ENCODE results near the gene SEMA4A. TPM values are rescaled to one million over a fixed set of nuclear protein-coding genes. Genes with fewer than 3 reads are reported as not detected.

Gene SEMA4A
- total and polyA plus RNA-seq, 9 of the 15 experiments (the other 6 are each of a cell fraction or from before 2014, with no cell fraction given) = 0.04 to 1.7 (median 0.45) TPM

GRCh38 chr1:156144742-156145141 is 8.6 kb upstream of the SEMA4A start:
- Histone ChIP-seq H2AFZ (ENCODE audit: low read depth, low read length) (no peak overlapping the region), H3K4me1 (replicated peaks in 1 of 2; ENCODE audit: control insufficient read depth in 2 of 2, insufficient read depth in 2 of 2, low read length in 2 of 2) (peaks cover 5 to 14% of the 10 kb centered on the region in 2 experiments; a peak in 4 of 5 replicates), H3K27me3 (ENCODE audit: control insufficient read depth in 2 of 2, insufficient read depth in 2 of 2, low read length in 2 of 2) (no peaks in the 10 kb centered on the region), H3K36me3 (ENCODE audit: control insufficient read depth, insufficient read depth, low read length) (peaks cover under 1% of the 10 kb centered on the region; the same call in 1 of the 3 replicates), H3K27ac (ENCODE audit: extremely low read depth, low read depth, low read length) (no peak overlapping the region), H3K4me3 (no peak overlapping the region), H4K20me1 (replicated peaks; ENCODE audit: control insufficient read depth, insufficient read depth, low read length) (0 out of 2 replicates have a peak, but pooled peaks cover 5% of the 10 kb centered on the region), H3K4me2 (ENCODE audit: insufficient read depth, low read length) (no peak overlapping the region), H3K9ac (ENCODE audit: insufficient read depth in 1 of 2, low read depth in 2 of 2, low read length in 2 of 2) (no peak overlapping the region), H3K9me1 (ENCODE audit: control insufficient read depth, insufficient read depth, low read length) (no peaks in the 10 kb centered on the region), H3K9me3 (replicated peaks; ENCODE audit: control insufficient read depth, insufficient read depth, low read depth, low read length) (no peaks in the 10 kb centered on the region), H3K79me2 (ENCODE audit: control insufficient read depth, insufficient read depth, low read length) (no peaks in the 10 kb centered on the region)
- WGBS (ENCODE audit: insufficient coverage, low coverage, missing lambda C conversion rate) = 20% methylated on average over 5 of the region's 5 CpGs
- ChIA-PET POLR2A (interaction anchor here (0.6 kb wide), 1 partner anchor 102 kb away, joined by 3 read pairs; no protein-coding TSS in a partner anchor), CTCF (ENCODE audit: low intra/inter-chr PET ratio) (interaction anchor here (2.8 kb wide), 1 partner anchor 81 kb away, joined by 44 read pairs; no protein-coding TSS in a partner anchor)
- FAIRE-seq (no peak), DNase-seq (ENCODE audit: extremely low read depth in 1 of 4, low spot score in 3 of 4) (no peak), ATAC-seq (no peak)
- in situ Hi-C loops (cut with MboI) = loop anchor here (5.0 kb wide), 1 partner anchor 88 kb away; no protein-coding TSS in a partner anchor
- TF ChIP-seq FOXK2 (conservative IDR thresholded peaks at IDR 0.05 in 1 of 2, IDR thresholded peaks at IDR 0.05 in 1 of 2; ENCODE audit: low read depth in 2 of 2) (no peak), TSHZ1 (CRISPR knock-in tag; IDR thresholded peaks at IDR 0.05) (no peak), FOS (IDR thresholded peaks at IDR 0.05; ENCODE audit: extremely low read depth, insufficient read length) (no peak), HNRNPL (IDR thresholded peaks at IDR 0.05; ENCODE audit: low read depth, low read length) (no peak)
- no TSS peak for BruUV-seq (replicated peaks)
- intact Hi-C loops (cut with micrococcal nuclease) = loop anchor here (5.0 kb wide), 2 partner anchors 48 to 68 kb away; partner anchors contain the start of genes PMF1 and SLC25A44
